ENCODE data around the gene ZKSCAN1.
A peak's percentile ranks its signal among the peaks of the same experiment; 100 is the strongest.
"Not testable (repeated sequence)": the region's sequence is repeated elsewhere in the genome, so short reads cannot be mapped to it uniquely, and the experiment has no call there.

Gene ZKSCAN1

DNA sequence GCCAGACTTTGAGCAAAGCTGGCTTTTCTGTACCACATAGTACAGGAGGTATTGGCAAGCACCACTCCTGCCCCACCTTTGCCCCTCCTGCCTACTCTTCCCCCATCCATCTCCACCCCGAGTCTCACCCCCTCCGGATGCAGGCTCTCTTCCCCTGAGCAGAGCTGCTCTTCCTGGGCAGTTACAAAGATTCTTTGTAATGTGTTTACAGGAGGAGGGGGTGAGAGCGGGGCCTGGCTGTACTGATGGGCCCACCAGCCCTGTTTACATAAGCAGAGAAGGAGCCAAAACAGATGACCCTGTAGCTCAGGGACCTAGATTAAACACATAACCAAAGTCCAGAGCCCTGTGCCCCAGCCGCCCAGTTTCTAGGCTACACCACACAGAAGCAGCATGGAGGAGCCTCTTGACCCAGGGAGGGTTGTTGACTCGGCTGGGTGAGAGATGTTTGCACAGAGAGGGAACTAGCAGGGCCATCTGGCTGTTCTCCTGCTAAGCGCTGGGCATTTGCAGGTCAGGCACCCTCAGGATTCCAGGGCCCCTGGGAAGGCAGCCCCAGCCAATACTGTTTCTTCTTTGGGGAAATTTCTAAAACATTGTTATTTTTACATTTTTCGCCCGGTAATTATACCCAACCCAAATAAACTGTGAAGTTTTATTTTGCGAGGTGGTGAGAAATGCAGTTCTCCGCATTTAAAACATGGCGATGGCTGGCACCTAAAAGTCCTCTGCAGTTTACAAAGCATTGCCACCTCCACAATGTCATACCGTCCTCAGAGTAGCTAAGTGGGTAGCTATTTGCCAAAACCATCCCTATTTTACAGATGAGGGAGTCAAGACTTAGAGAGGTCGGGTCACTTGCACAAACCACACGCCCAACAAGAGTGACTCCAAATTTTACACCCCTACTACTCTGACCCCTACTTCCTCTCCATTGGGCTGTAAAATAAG, 11.4 kb upstream of the ZKSCAN1 start:
- DNase-seq, result no peak

DNA sequence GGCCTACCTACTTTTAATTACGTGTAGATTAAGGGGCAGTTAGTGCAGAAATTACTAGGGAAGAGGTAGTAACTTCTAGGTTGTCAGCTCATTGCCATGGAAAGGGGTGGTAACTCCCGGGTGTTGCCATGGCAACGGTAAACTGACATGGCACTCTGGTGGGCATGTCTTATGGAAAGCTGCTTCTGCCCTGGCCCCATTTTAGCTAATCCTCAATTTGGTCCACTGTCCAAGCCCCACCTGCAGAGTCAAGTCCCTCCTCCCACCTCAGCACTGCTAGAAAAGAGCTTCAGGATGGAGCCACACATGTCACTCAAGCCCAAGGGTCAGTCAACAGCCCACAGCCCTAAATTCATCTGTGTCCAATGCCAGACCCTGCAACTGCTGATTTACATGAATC, 7.5 kb upstream of the ZKSCAN1 start:
- DNase-seq, result no peak

DNA sequence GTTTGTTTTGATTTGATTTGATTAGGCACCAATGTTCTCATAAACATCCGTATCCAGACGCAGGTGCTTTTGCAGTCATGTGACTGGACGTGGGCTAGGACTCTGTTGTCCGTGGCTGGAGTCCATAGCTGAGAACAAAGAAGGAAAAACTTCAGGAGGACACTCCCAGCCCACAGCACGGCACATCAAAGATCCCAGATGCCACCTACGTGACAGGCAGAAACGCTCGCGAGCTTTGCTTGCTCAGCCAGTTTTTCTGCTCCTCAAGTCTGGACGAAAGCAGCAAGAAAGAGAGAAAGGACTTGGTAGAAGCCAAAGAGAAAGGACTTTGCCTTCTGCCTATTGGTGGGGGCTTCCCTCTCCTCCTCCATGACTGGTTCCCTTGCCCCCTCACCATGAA, 6.9 kb upstream of the ZKSCAN1 start:
- no peak for DNase-seq

DNA sequence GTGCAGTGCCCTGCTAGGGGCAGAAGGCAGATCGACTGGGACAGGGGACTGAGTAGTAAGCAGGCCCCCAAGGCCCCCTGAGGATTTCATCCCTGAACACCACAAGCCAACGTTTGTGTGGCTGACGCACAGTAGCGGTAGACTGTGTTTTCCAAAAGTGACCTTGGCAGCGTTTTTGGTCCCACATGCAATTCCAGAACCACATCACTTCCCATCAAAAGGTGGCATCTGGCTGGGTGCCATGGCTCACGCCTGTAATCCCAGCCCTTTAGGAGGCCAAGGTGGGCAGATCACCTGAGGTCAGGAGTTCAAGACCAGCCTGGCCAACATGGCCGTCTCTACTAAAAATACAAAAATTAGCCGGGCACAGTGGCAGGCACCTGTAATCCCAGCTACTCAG, 5.4 kb upstream of the ZKSCAN1 start:
- DNase-seq, result not testable (repeated sequence)

DNA sequence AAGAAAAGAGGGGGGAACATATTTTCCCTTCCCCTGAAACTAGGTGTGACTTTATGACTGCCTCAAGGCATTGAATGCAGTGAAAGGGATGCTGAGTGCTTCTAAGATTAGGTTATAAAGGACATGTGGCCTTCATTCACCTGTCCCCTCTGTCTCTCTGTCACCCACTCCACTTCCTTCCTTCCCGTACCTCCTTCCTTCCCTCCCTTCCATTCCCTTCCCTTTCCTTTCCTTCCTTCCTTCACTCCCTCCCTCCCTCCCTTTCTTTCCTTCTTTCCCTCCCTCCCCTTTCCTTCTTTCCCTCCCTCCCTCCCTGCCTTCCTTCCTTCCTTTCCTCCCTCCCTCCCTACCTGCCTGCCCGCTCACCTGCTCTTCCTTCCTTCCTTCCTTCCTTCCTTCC, 4.5 kb upstream of the ZKSCAN1 start:
- no peak for DNase-seq

DNA sequence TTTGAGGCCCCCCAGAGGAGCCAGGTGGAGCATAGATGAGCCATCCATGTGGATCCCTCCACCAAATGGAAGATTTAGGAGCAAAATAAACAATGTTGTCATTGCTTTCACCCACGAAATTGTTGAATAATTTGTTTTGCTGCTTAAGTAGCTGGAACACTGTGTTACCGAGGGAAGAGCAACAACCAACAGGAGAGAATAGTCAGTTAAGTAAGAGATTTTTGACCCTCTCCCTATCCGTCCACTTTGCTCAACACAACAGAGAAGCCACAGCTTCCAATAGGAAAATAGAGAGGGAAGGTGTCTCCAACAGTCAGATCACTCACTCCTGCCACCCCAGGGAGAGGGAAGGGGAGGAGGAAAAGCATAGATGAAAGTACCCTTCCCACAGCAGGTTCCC, 3.9 kb upstream of the ZKSCAN1 start:
- DNase-seq, result no peak

DNA sequence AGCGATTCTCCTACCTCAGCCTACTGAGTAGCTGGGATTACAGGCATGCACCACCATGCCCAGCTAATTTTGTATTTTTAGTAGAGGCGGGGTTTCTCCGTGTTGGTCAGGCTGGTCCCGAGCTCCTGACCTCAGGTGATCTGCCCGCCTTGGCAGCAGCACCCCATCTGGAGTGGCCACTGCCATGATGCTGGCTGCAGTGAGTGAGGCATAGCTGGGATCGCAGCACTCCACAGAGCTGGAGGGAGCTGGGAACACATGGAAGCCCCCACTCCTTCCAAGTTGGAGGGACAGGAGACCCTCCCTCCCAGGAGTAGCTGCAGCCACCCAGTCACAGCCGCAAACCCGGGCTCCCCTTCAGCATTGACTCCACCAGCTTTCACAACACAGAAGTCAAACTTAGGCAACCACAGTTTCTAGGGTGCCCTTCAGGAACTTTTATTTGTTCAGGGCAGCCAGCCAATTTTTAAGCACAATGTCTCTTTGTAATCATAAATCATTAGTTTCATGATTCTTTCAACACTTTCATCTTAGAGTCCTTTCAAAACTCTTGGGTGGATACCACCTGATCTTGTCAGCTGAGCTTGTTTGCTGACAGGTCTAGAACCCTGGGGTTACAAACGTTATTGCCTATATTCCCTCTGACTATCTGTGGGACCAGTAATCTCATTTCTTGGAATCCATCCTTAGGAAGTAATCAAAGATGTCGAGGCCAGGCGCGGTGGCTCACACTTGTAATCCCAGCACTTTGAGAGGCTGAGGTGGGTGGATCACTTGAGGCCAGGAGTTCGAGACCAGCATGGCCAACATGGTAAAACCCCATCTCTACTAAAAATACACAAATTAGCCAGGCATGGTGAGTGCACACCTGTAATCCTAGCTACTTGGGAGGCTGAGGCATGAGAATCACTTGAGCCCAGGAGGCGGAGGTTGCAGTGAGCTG, 2.7 kb upstream of the ZKSCAN1 start:
- not testable (repeated sequence) for DNase-seq

DNA sequence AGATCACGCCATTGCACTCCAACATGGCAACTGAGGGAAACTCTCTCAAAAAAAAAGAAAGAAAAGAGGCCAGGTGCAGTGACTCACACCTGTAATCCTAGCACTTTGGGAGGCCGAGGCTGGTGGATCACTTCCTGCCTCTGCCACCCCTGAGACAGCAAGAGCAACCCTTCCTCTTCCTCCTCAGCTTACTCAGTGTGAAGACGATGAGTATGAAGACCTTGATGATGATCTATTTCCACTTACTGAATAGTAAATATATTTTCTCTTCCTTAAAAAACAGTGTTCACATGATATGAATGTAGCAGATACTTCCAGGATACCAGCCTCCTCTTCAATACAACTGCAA, 2.1 kb upstream of the ZKSCAN1 start:
- DNase-seq, result no peak

DNA sequence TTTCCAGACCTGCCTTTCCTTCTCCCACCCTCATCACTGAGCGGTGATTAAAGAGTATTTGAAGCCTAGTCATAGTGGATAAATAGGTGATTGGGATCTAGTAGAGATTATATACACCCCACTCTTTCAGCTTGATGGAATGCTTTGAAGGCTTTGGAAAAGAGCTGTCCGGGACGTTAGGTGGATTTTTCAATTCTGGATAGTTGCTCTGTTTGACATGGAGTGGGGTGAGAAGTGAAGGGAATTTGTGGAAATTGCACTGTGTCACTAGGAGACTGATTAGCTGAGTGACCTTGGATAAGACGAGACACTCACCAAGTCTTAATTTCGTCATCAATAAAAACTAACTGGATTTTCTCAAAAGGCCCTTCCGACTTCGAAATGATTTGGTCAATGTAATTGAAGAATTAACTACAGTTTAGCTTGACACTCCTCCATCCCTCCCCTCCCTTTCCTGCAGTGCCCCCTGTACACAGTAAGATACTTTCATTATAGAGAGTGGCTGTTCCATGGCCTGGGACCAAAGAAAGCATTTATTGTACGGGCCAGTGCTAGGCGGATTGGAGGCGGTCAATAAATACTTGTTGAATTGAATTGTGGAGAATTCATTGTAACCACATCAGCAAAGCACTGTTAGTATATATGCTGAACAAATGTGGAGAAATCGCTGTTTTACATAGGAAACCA, 962 bp downstream of the ZKSCAN1 start:
- DNase-seq, result peak in 1 of 2 donors; percentile 15

DNA sequence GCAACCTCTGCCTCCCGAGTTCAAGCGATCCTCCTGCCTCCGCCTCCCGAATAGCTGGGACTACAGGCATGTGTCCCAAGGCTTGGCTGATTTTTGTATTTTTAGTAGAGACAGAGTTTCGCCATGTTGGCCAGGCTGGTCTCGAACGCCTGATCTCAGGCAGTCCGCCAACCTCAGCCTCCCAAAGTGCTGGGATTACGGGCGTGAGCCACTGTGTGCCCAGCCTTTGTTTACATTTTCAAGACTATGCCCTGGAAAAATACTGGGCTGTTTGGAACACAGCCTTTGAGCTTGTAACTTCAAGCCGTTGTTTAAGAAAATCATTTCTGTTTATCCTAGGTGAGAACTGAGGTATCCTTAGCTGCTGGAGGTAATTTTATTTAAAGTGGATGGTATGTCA, 1.9 kb downstream of the ZKSCAN1 start:
- no peak for DNase-seq

DNA sequence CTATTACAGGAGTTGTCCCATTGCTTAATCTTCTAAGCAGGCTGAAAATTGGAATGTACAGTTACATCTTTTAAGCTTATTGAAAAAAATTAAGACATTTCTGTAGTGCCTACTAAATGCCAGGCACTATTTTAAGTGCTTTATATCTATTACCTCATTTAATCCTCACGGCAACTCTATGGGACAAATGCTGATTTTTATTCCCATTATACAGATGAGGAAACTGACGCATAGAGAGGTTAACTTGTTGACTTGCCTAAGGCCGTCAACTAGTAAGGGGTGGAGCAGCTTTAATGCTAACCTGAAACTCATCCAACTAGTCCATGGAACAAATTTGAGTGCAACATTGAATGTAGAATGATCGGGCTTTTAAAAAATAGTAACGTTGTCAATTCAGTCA, 2.5 kb downstream of the ZKSCAN1 start:
- no peak for DNase-seq

DNA sequence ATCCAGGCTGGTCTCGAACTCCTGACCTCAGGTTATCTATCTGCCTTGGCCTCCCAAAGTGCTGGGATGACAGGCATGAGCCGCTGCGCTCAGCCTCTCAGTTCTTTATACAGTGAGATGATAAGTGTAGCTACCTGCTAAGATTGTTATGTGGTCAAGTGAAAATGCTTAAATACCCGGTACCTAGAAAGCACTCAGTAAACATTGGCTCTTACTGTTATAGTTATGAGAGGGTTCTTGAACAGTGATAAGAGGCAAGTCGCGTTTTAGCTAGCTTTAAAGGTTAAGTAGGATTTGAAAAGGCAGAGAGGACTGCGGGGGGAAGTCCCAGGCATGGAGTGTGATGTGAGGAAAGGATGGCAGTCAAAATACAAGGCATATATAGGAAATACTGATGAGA, 4.5 kb downstream of the ZKSCAN1 start:
- DNase-seq, result no peak

DNA sequence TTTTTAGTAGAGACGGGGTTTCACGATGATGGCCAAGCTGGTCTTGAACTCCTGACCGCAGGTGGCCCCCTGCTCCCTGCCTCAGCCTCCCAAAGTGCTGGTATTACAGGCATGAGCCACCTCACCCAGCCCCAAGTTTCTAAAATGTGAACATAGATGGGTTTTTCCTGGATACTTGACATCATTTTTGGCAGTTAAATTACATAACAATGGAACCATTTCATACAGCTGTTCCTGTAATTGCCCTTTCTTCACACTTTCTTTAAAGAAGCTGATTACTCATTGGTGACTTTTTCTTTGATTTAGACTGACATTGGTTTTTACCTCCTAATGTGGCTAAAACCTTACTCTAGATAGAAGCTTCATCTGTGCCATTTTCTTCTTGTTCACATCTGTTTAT, 5.9 kb downstream of the ZKSCAN1 start:
- DNase-seq, result no peak

DNA sequence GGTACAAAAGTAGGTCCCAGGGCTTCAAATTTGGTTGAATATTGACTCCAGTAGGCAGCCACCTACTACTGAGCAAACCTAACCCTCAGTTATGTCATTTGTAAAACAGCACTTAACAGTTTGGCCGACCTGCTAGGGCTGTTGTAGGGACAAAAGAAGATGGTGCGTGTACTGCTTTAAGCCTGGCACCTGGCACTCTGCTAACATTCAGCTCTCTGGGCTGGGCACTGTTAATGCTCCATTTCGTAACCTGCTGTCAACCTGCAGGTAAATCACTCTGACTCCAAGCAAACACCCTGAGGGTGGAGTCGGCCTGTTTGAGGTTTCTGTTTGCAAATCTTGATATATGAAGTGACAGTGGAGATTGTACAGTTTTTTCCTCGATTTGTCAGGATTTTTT, 7.2 kb downstream of the ZKSCAN1 start:
- no peak for DNase-seq

DNA sequence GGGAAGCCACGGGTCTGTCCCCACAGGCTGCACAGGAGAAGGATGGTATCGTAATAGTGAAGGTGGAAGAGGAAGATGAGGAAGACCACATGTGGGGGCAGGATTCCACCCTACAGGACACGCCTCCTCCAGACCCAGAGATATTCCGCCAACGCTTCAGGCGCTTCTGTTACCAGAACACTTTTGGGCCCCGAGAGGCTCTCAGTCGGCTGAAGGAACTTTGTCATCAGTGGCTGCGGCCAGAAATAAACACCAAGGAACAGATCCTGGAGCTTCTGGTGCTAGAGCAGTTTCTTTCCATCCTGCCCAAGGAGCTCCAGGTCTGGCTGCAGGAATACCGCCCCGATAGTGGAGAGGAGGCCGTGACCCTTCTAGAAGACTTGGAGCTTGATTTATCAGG, 8.1 kb downstream of the ZKSCAN1 start:
- no peak for DNase-seq

DNA sequence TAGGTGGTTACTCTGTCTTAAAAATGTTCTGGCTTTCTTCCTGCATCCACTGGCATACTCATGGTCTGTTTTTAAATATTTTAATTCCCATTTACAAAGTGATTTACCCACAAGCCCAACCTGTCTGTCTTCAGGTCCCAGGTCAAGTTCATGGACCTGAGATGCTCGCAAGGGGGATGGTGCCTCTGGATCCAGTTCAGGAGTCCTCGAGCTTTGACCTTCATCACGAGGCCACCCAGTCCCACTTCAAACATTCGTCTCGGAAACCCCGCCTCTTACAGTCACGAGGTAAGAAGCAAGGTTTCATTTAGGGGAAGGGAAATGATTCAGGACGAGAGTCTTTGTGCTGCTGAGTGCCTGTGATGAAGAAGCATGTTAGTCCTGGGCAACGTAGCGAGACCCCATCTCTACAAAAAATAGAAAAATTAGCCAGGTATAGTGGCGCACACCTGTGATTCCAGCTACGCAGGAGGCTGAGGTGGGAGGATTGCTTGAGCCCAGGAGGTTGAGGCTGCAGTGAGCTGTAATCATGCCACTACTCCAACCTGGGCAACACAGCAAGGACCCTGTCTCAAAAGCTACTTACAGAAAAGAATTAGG, 8.7 kb downstream of the ZKSCAN1 start:
- no peak for DNase-seq

DNA sequence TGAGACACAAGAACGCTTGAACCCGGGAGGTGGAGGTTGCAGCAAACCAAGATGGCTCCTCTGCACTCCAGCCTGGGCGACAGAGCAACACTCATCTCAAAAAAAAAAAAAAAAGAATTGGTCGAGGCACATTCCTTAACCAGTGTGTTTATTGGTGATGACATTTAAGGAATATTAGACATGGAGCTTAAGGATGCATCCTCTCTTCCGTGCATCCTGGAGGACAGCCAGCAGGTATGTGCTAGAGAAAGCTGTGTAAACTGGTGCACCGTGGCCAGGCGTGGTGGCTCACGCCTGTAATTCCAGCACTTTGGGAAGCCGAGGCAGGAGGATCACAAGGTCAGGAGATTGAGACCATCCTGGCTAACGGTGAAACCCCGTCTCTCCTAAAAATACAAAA, 11.8 kb downstream of the ZKSCAN1 start:
- no peak for DNase-seq

DNA sequence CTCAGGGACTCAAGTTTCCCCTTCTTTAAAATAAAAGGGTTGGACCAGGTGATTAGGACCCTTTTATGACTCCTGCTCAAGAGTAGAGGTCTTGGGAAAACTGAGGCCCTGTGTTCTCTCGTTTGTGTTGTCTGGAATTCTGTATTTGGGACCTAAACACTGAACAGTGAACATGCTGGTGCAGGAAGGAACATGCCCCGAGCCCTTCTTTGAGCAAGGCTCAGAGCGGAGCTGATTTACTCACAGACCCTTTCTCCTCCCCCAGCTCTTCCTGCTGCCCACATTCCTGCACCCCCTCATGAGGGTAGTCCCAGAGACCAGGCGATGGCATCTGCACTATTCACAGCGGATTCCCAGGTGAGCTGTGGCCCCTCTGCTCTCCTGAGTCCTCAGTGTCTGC, 14.2 kb downstream of the ZKSCAN1 start:
- no peak for DNase-seq

DNA sequence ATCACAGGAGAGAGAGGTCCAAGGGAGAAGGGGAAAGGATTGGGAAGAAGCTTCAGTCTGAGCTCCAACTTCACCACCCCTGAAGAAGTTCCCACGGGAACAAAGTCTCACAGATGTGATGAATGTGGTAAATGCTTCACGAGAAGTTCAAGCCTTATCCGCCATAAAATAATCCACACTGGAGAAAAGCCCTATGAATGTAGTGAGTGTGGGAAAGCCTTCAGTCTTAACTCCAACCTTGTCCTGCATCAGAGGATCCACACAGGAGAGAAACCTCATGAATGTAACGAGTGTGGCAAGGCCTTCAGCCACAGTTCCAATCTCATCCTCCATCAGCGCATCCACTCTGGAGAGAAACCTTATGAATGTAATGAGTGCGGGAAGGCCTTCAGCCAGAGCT, 18.1 kb downstream of the ZKSCAN1 start:
- DNase-seq, result no peak

DNA sequence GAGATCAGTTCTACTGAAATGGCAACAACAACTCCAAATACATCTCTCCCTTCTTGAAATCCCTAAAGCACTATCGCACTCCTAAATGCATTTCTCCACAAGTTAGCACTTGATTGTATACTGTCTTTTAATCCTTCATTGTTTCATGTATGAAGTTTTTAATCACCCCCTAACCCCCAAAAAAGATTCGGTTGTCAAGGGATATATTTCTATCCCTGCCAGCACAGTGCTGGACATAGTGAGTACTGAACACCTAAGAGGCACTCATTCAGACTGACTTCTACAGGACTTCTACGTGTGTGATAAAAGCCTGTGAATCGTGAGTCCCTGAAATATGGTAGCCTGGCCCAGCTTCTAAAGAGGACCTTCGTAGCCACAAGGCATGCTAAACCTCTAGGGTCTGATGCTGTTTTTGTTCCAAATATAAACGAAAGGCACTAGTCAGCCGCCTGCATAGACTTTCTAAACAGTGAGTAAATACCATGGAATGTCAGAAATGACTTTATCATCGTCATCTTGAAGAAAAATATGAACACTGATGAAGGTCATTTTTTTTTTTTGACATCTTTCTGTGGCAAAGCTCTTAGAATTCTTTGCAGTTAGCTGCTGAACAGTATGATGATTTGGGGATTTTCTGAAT, 19.6 kb downstream of the ZKSCAN1 start:
- DNase-seq, result no peak

DNA sequence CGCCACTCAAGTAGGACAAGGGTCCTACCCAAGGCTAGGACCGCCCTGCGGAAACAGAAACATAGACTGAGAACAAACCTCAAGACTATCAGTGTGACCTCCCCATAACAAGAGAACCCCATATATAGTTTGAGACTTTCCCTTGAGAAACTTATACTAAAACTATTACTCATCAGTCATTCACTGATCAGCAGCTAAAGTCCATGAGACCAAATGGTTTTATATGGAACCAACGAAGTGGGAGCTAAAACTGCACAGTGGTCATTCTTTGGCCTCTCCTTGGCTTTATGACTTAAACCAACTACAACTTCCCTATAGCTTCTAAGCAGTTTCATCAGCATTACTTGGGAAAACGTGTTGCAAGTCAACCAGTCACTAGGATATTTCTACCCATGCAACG, 20.5 kb downstream of the ZKSCAN1 start:
- DNase-seq, result no peak

DNA sequence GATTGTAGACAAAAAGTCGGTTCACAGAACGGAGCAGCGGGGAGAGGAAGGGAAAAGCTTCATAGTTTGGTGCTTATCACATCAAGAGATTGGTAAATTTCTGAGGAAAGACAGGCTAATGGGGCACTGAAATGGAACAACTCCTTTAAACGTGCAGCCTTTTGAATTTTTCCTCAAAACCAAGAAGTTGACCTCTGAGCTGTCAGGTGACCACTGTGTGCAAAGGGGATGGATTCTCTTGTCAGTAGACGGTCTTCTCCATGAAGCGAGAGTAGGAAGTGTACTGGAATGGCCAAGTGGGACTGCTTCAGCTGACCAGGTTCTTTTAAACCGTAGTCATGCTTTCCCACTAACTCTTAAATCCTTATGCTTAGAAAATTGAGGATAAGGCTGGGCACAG, 22.9 kb downstream of the ZKSCAN1 start:
- DNase-seq, result no peak

Measured in CD4-positive, alpha-beta T cell treated with Interleukin-4 for 1 hour (primary cell).